SU-DHL-6 (cell line): ENCODE data around the gene COMT.

Experiments used
- EZH2phosphoT487 ChIP-seq: fragments of 200-600 bp; sonication (generic), shearing (Covaris generic); conservative IDR thresholded peaks from 2 replicates; pipeline ENCODE4 v1.6.1; 2018; ENCODE audit warnings: mild to moderate bottlenecking, antibody characterized with exemption, low read length, moderate library complexity, mixed read lengths
- TF ChIP-seq, protein P1 (sequence below): fragments of 200-600 bp; sonication (generic); IDR thresholded peaks from one replicate; pipeline ENCODE4 v1.5.1; 2017; ENCODE audit warnings: antibody characterized with exemption, mild to moderate bottlenecking, low read length, moderate library complexity; ENCODE audit not compliant: insufficient read depth, poor library complexity, severe bottlenecking

DNA sequence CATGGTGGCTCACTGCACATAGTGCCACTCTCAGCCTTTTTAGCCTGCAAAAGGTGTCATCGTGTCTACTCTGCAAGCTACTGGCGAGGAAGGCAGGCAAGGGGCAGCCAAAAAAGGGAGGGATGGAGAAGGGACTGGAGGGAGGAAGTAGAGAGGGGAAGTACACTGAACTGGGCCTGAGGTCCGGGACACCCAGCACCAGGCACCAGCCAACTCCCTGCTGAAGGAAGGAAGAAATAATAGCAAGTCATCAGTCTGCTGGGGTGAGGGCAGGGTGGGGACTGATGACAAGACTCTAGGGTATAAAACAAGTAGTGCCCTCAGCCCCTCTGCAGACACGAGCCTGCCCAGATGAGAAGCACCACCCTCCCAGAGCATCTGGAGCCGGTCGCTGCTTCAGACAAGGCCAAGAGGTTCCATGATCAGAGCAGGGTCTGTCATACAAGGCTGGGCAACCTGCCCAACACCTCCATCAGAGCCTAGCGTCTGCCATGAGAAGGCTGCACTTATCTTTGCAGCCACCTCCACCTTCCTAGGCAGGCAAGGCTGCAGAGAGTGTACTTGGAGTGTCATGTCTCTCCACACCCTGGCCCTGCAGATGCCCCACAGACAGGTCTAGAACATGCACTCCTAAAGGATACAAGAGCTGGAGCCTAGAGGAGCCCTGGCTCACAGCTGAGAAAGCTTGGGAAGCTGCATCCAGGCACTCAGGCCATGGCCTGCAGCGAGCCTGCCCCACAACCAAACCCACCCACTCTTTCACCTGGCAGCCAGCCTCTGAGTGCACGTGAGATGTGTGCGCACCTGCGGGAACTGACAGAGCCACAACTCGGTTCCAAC, 9.0 kb upstream of the COMT start:
- TF ChIP-seq, protein P1, sequence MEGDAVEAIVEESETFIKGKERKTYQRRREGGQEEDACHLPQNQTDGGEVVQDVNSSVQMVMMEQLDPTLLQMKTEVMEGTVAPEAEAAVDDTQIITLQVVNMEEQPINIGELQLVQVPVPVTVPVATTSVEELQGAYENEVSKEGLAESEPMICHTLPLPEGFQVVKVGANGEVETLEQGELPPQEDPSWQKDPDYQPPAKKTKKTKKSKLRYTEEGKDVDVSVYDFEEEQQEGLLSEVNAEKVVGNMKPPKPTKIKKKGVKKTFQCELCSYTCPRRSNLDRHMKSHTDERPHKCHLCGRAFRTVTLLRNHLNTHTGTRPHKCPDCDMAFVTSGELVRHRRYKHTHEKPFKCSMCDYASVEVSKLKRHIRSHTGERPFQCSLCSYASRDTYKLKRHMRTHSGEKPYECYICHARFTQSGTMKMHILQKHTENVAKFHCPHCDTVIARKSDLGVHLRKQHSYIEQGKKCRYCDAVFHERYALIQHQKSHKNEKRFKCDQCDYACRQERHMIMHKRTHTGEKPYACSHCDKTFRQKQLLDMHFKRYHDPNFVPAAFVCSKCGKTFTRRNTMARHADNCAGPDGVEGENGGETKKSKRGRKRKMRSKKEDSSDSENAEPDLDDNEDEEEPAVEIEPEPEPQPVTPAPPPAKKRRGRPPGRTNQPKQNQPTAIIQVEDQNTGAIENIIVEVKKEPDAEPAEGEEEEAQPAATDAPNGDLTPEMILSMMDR, result no peak
- TF ChIP-seq EZH2phosphoT487, result no peak
